HEK293T (cell line): ENCODE measurements around the gene TNFSF11.

Experiments used
- BHLHE40 ChIP-seq: fragments of 450-650 bp; IDR thresholded peaks from 2 replicates; pipeline ENCODE4 v1.6.1; 2016; ENCODE audit warnings: mild to moderate bottlenecking, moderate library complexity, borderline replicate concordance
- ELF4 ChIP-seq: fragments of 450-650 bp; IDR thresholded peaks from 2 replicates; pipeline ENCODE4 v1.6.1; 2017; ENCODE audit warnings: antibody characterized with exemption
- FOXK2 ChIP-seq: fragments of 450-650 bp; IDR thresholded peaks from 2 replicates; pipeline ENCODE4 v1.6.1; 2016; ENCODE audit warnings: mild to moderate bottlenecking
- HDGF ChIP-seq: fragments of 450-650 bp; IDR thresholded peaks from 2 replicates; pipeline ENCODE4 v1.6.1; 2017; ENCODE audit warnings: antibody characterized with exemption, borderline replicate concordance
- L3MBTL2 ChIP-seq: fragments of 450-650 bp; conservative IDR thresholded peaks from 2 replicates; pipeline ENCODE4 v1.6.1; 2016; ENCODE audit warnings: mild to moderate bottlenecking
- NFRKB ChIP-seq: fragments of 450-650 bp; IDR thresholded peaks from 2 replicates; pipeline ENCODE4 v1.6.1; 2016; ENCODE audit warnings: mild to moderate bottlenecking, moderate library complexity
- SP1 ChIP-seq: fragments of 450-650 bp; IDR thresholded peaks from 2 replicates; pipeline ENCODE4 v1.6.1; 2017
- SUZ12 ChIP-seq: fragments of 450-650 bp; IDR thresholded peaks from 2 replicates; pipeline ENCODE4 v1.6.1; 2016; ENCODE audit warnings: mild to moderate bottlenecking
- TARDBP ChIP-seq: fragments of 450-650 bp; IDR thresholded peaks from 2 replicates; pipeline ENCODE4 v1.6.1; 2016
- ZNF384 ChIP-seq: fragments of 450-650 bp; IDR thresholded peaks from 2 replicates; pipeline ENCODE4 v1.6.1; 2016

- no peak for TF ChIP-seq SP1
- no peak for TF ChIP-seq SUZ12
- no peak for TF ChIP-seq FOXK2
- no peak for TF ChIP-seq NFRKB
- no peak for TF ChIP-seq BHLHE40
- TF ChIP-seq TARDBP: no peak
- TF ChIP-seq ZNF384: no peak
- no peak for TF ChIP-seq HDGF
- TF ChIP-seq ELF4: no peak
- no peak for TF ChIP-seq L3MBTL2
Observed at GRCh38 chr13:42581427-42581826, 7.5 kb downstream of the TNFSF11 start.
